ENCODE results near the gene NKX1-2.

The NKX1-2 gene

DNA sequence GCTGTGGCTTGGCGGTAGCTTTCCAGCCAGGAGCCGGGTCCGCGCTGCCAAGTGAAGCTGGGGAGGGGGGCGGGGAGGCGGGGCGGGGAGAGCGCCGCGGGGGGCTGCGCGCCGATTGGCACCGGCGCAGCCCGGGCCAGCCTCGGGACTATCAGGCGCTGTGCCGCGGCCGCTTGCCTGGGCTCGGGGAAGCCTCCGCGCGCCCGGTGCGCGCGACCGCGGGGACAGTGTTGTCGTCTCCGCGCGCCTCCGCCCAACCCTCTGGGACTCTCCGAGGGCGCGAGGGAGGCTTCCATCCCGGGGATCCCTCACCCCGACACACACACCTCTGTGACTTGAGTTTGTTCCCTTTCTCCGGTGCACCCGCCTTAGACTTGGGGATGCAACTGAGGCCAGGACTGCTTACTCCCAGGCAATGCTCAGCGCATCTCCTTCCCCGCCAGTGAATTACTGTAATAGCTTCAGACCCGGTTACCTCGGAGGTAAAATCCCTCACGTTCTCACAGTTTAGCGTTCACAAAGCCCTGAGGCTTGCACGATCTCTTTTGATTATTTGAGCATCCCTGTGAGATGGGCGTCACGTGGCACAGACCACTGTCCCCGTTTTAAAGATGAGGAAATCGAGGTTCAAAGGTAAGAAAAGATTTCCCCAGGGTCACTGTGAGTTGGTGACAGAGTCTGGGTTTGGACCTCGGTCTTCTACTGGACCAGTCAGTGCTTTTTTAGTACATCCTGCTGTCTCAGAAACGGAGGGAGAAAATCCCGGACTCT is at the start of gene NKX1-2:
TSS of gene NKX1-2 (minus strand) at position 24 of the 771 bp plus-strand sequence. CDS start 92 bp downstream, outside the sequence.
- no peak for FAIRE-seq
- no peak for DNase-seq (ENCODE audit: insufficient read length, low spot score)

DNA sequence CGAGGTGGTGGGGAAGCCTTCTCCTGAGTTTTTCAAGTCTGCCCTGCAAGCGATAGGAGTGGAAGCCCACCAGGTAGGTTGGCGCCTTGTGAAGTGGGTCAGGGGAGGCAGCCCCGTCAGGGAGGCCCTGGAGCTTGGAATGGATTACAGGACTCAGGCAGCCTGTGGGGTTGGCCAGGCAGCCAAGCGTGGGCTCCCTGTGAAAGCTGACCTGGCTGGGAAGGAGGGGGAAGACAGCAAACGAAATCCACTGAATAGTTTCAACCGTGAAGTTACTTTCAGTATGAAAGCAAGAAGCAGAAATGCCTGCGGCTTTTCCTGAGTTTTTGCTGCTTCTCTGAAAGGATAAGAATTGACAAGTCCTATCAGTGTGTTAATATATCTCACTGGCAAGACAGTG is 48.2 kb upstream of the NKX1-2 start:
- DNase-seq (ENCODE audit: insufficient read length, low spot score) = no peak
- FAIRE-seq = no peak

DNA sequence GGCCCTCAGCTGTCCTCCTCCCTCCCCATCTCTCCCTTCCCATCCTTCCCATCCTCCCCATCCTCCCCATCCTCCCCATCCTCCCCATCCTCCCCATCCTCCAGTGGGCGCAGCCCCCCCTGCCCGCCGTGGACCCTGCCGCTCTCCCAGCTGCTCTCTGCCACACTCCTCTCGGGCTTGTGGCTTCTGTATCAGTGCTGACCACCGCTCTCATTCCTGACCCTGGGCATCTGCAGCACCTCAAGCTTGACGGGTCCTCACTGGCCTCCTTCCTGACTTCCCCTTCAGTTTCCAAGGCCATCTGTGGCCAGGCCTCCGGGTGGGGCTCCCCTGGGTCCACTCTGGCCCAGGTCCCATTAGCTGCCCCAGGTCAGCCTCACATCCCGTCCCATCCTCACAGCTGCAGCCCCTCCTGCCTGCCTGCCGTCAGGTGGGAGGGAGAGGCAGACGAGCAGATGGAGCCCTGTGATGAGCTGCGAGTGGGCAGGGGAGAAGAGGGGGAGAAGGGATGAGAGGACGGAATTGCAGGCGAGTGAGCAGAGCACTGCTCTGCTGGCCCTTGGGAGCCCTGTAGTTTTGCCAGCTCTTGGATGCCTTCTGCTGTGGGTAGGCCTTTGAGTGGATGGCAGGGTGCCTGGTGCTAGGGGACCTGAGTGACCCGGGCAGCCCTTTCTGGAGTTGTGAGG is 47.5 kb upstream of the NKX1-2 start:
- DNase-seq (ENCODE audit: insufficient read length, low spot score) (no peak), FAIRE-seq (no peak)

DNA sequence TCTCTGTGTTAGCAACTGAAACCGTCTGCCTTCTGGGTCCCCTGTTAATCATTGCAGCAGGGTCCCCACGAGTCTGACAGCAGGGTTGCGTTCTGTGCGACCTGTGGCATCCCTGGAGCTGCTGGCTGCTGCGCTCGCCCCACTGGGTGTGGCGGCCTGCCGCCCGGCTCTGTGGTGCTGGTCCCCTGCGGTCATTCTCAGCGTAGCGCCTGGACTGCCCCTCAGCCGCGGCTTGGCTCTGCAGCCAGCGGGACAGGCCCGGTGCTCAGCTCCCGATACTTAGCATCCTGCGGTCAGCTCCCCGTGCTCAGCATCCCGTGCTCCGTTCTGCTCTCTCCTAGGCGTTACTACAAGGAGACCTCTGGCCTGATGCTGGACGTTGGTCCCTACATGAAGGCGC is 46.8 kb upstream of the NKX1-2 start:
- DNase-seq (ENCODE audit: insufficient read length, low spot score) = no peak
- no peak for FAIRE-seq

DNA sequence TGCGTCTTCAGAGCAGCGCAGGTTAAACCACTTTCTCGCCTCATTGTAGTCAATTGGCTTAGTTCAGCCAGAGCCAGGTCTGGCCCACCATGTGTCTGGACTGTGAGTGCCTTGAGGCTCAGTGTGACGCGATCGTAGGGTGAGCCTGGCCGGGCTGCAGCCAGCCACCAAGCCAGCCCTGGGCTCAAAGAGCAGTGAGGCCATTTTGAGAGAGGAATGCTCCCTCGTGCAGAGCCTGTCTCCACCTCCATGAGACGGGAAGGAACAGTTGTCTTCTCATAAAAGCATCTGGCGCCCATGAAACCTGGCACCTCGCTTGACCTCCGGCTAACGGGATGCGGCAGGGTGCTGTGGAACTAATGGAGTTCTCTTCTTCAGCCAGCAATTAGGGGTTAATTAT is 46.3 kb upstream of the NKX1-2 start:
- DNase-seq (ENCODE audit: insufficient read length, low spot score) (no peak), FAIRE-seq (no peak)

DNA sequence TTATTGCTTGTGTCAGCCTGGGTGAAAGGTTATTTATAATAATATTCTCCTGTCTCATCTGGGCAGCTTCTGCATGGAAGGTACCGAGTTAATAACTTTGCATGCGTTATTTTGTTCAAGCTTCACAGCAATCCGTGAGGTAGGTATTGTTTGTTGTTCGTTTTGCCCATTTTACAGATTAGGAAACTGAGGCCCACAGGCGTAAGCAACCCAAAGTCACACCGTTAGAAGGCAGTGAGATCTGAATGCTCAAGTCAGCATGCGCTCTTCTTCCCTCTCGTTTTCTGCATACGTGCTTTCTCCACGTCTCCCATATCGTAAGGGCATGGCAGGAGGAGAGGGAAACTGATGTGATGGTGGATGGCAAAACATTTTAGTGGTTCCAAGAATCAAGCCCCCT is 45.9 kb upstream of the NKX1-2 start:
- DNase-seq (ENCODE audit: insufficient read length, low spot score) (no peak), FAIRE-seq (no peak)

DNA sequence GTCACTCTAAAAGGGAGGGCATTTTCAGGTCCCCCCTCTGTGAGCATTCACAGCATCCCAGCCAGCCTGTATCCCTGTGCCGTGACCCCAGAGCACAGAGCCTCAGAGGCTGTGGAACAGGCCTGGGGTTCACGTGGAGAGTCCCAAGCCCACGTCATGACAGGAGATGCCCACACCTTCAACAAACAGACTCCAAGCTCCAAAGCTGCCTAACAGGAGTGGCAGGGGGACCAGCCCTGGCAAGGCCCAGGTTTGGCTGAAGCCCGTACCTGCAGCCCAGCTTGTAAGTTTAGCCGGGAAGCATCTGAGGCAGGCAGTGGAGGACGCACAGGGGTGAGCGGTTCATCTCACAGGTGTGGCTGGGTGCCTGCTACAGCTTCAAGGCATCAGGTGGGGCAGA is 45.3 kb upstream of the NKX1-2 start:
- FAIRE-seq = no peak

DNA sequence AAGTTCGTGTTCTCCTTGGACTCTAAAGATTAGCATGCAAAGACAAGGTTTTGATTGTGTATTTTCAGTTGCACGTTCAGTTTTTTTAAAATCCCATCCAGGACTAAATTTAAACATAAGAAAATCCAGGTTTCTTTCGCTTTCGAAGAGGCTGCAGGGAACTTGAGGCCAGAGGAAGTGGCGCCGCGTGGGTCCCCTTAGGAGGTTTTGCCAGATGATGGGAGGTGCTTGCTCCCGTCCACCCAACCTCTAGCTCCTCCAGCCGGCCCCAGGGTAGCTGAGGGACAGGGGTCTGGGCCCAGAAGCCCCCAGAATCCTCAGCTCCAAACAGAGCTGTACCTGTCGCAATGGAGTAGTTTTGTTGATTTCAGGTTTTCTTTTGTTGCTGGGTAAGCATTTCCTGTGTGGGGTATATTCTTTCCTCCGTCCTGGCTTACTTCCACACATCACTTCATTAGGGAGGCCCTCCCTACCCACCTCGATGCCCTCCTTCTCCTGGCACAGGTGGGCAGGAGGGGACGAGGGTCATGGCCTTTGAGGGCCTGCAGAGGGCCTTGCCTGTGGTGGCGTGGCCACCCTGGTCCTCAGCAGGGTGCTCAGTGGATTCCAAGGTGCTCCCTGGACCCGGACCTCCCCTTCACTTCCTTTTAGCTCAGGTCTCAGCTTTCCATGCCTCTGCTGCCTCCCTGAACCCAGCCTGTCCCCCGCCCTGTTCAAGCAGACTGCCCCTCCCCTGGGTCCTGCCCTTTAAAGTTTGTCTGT is 44.4 kb upstream of the NKX1-2 start:
- FAIRE-seq = no peak
- peak; percentile 26 for DNase-seq (ENCODE audit: insufficient read length, low spot score)

More for the DNA sequence above, 45.3 kb upstream of the NKX1-2 start:
- no peak for DNase-seq (ENCODE audit: insufficient read length, low spot score)

DNA sequence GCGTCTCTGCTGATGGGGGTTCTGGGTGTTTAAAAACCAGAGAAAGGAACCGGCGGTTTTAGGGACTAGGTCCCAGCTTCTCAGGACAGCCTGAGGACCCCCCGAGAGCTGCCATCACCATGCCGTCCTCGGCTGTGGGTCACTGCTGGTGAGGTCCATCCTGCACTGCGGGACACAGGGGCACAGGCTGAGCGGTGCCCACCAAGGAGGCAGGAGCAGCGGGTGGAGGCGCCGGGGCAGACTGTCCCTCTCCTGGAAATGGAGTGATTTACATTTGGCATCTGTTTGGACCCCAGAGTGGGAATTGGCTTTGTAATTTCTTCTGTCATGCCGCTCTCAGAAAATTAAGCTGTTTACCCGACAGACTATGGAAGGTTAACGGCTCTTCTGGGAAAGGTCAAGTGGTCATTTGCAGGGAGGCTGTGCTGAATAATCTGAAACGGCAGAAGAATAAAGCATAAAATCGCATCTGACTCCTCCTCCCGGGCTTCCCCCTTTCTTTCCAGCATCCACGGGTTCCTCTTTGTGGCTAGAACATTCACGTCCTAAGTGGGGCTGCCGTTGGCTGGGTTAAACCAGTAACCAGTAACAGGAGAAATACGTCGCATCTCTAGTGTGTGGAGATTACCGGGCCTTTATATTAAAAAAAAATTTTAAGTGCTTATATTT is 43.5 kb upstream of the NKX1-2 start:
- FAIRE-seq (no peak), DNase-seq (ENCODE audit: insufficient read length, low spot score) (no peak)

DNA sequence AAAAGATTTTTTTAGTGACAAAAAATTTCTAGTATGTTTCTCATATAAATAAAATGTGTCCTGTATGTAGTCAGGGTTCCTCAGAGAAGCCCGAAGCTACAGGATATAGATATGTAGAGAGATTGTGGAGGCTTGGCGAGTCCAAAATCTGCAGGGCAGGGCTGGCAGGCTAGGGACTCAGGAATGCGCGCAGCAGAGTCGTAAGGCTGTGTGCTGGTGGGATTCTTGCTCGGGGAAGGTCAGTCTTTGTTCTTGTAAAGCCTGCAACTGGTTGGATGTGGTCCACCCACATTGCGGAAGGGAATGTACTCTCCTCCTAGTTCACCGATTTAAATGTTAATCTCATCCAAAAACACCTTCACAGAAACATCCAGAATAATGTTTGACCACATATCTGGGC is 42.4 kb upstream of the NKX1-2 start:
- FAIRE-seq (no peak), DNase-seq (ENCODE audit: insufficient read length, low spot score) (no peak)

DNA sequence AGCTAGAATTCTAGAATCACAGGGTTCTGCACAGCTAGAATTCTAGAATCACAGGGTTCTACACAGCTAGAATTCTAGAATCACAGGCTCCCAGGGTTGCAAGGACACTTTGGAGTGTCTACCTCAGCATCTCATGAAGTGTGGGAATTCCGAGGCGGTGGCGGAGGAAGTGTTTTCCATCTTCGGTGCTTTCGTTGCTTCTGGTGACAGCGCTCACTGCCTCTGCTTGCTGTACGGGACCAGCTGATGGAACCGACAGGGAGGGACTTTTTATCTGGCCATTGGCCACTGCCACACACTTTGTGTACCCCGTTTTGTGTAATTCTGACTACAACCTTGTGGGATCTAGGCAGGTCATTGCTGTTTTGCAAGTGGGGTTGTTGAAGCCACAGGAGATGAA is 41.3 kb upstream of the NKX1-2 start:
- FAIRE-seq = no peak
- DNase-seq (ENCODE audit: insufficient read length, low spot score) = no peak

DNA sequence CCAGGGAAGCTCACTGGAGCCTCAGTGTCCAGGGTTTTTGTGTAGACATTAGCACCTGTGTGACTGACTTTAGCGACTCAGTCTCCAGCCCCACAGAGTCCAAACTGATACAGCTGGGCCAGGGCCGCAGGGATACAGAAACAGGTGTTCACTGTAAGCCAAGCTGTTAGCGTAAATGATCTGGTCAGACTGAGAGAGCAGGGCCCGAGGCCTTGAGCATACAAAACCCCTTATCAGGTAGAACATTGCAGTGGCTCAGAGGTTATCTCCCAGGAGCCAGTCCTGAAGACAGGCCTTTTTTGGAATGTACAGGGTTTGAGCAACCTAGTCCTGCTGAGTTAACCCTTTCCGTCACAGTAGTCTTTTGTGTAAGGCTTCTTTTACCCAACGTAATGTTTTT is 36.8 kb upstream of the NKX1-2 start:
- FAIRE-seq (no peak), DNase-seq (ENCODE audit: insufficient read length, low spot score) (no peak)

DNA sequence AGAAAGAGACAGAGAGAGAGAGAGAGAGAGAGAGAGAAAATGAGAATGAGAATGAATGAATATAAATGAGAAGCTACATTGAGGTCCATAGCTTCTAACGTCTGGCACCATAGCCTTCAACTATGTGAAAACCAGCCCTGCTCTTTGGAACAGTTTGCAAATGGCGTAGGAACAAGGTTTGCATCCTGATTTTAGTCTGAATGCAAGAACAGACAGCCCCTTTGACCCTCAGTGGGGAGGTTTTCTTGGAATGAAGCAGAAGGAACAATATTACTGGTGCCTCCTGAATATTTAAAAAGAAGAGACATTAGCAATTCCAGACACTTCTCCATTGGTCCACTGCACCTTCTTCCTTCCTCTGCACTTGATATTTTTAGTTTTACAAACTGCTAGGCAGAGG is 34.8 kb upstream of the NKX1-2 start:
- FAIRE-seq (no peak), DNase-seq (ENCODE audit: insufficient read length, low spot score) (no peak)

DNA sequence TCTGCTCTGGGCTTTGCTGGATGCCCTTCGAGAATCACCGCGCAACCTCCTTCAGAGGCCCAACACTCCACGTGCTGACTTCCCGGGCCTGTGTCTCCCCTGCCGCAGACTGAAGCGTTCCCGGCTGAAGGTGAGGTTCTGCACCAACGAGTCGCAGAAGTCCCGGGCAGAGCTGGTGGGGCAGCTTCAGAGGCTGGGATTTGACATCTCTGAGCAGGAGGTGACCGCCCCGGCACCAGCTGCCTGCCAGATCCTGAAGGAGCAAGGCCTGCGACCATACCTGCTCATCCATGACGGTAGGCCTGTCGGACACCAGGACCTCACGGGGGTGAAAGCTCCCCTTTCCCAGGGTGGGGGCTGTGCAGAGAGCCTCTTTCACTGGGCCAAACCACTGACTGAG is 34.2 kb upstream of the NKX1-2 start:
- no peak for DNase-seq (ENCODE audit: insufficient read length, low spot score)
- FAIRE-seq = no peak

DNA sequence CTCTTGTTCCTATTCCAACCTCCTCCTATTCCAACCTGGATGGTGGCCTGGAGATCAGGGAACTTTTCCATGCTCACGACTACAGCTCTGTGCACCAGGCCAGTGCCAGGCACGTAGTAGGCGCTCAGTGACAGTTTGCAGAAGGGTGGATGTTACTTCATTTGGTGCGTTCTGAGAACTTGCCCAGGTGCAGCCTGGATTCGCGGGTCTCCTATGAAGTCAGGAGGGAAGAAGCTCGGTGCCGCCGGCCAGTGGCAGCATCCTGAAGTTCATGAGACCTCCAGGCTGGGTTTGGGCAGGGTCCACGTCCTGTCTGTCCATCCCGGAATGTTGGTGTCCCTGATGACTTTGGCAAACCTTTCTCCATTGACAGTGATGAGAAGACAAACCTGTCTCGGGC is 33.0 kb upstream of the NKX1-2 start:
- FAIRE-seq (no peak), DNase-seq (ENCODE audit: insufficient read length, low spot score) (no peak)

DNA sequence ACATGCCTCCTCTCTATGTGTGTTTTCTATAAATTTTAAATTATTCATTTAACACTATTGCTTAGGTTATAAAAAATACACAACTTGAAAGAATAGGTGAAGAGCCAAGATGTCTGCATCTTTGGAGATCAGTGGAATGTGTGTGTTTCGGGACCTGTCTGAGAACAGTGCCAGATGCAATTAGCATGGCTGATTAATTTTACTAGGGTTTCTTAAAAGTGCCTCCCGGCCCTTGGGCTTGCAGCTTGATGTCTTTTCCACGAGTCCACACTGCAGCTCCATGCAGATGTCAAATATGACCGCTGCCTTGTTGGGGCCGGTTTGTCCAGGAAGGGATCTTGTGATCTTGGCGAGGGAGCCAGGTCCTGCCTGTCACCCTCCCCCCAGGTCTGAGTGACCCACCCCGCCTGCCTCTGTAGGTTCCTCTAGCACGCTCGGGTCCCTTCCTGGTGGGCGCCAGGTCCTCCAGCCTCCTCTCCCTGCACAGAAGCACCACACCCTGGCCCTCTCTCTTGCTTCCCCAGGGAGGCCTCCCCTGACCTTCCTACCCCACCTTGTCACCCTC is 32.5 kb upstream of the NKX1-2 start:
- FAIRE-seq (no peak), DNase-seq (ENCODE audit: insufficient read length, low spot score) (no peak)

DNA sequence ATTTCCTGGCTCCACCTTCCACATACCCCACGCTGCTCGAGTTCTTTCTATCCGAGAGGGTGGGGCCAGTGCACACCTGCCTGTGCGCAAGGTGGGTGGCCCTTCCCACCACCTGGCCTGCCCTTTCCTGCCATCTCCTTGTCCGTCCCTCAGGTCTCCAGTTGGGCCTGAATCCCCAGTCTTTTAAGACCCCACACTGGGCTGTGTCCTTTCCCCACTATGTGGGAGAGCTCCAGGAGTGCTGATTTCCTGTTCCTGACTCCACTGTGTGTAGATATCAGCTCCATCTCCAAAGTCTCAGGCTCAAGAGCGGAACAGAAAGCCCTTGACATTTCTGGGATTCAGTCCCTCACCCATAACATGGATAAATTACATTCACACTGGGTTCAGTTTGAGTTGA is 31.9 kb upstream of the NKX1-2 start:
- no peak for DNase-seq (ENCODE audit: insufficient read length, low spot score)
- FAIRE-seq = no peak

DNA sequence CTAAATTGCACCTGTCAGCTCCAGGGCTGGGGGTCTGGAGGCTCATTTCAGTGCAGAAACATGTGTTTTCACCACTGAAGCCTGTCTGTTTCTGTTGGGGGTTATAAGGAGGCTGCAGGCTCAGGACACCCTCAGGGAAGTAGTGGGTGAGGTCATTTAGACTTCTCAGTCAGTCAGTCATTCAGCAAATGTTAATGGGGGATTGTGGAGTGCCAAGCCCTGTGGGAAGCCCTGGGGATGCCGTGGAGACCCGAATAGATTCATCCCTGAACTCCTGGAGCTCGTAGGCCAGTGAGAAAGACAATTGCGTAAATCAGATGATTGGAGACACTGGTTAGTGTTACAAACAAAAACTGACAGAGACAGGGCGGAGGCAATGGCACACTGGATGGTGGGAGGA is 31.0 kb upstream of the NKX1-2 start:
- no peak for DNase-seq (ENCODE audit: insufficient read length, low spot score)
- FAIRE-seq = no peak

DNA sequence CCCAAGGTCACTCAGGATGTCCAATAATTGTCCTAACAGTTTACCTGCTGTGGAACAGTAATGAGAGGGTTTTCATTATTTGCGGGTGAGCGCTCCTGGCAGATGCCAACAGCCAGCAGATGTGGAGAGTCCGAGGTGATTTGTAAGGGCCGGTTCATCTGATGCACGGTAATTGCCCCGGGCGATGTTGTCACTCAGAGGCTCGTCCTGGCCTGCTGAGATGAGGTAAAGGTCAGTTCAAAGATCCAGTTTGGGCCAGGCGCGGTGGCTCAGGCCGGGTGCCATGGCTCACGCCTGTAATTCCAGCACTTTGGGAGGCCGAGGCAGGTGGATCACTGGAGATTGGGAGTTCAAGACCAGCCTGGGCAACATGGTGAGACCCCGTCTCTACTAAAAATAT is 28.7 kb upstream of the NKX1-2 start:
- DNase-seq (ENCODE audit: insufficient read length, low spot score) (no peak), FAIRE-seq (no peak)

DNA sequence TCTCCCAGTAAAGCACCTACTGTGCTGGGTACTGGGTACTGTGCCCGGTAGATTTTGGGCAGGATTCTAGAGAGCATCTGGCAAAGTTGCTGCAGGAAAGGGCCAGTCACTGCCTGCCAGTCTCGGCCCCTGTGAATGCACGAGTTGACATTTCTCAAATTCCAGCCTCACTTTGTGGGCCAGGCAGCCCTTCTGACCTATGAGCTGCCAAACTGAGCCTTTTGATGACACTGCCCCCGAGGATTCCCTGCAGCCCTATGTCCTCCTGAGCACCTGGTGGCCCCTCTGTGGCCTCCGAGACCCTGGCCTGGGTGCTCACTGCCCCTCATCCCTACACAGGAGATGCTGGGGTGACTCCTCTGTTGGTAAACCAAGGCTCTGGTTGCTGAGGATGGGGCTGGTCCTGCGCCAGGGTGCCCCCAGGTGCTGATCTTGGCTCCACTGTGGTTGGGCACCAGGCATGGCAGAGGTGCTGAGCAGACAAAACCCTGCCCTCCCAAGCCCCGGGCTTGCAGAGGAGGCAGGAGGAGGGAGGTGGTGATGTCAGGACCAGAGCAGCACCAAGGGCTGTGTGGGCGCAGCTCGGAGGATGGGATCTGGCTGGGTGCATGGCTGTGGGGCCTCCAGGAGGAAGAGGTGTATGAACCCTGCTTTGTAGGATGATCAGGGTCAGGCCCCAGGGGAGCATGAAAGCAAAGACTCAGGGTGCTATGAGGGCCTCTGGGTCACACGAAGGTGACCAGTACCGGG is 28.0 kb upstream of the NKX1-2 start:
- FAIRE-seq (no peak), DNase-seq (ENCODE audit: insufficient read length, low spot score) (no peak)
